ENCODE data around the gene P2RY10. TPM values are rescaled to one million over a fixed set of nuclear protein-coding genes. Genes with fewer than 3 reads are reported as not detected.

The P2RY10 gene, protein sequence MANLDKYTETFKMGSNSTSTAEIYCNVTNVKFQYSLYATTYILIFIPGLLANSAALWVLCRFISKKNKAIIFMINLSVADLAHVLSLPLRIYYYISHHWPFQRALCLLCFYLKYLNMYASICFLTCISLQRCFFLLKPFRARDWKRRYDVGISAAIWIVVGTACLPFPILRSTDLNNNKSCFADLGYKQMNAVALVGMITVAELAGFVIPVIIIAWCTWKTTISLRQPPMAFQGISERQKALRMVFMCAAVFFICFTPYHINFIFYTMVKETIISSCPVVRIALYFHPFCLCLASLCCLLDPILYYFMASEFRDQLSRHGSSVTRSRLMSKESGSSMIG
- not detected for total RNA-seq

GRCh38 chrX:78945186-78945912 lies at the start of gene P2RY10:
Gene P2RY10, plus strand, starts transcription at chrX:78945391. Its CDS starts 15,130 bp downstream, at chrX:78960521.

Other genes with a start within 250 kb of the P2RY10 start
- 3.8 TPM for gene LPAR4, start 197.7 kb upstream of the P2RY10 start, total RNA-seq
- not detected for gene GPR174, start 199.3 kb downstream of the P2RY10 start, total RNA-seq